T-helper 2 cell treated with Interferon-gamma antibody and Interleukin-4, amounts not matched to agents 100 ng/mL and 5 ng/mL, for 36 hours (primary cell): Measurements from ENCODE around the gene SDK1. TPM values are rescaled to one million over a fixed set of nuclear protein-coding genes. Genes with fewer than 3 reads are reported as not detected.

Experiments
- intact Hi-C: fragments of 100-400 bp; cut with micrococcal nuclease; formaldehyde crosslinking; loops from one replicate; pipeline ENCODE4 v1.15.1; 2023
- total RNA-seq: library from RNA; stranded (reverse); gene quantifications from 2 replicates; pipeline ENCODE4 v1.2.3, GENCODE V29; 2022

Gene SDK1
- total RNA-seq, 1 donor from 2014 or later: 0.09 TPM

- intact Hi-C loops: no loop called here
Observed at GRCh38 chr7:4009211-4010060, 708.4 kb downstream of the SDK1 start.

GRCh38 chr7:4010061-4010605 lies 709.1 kb downstream of the SDK1 start:
- intact Hi-C loops: no loop called here

DNA sequence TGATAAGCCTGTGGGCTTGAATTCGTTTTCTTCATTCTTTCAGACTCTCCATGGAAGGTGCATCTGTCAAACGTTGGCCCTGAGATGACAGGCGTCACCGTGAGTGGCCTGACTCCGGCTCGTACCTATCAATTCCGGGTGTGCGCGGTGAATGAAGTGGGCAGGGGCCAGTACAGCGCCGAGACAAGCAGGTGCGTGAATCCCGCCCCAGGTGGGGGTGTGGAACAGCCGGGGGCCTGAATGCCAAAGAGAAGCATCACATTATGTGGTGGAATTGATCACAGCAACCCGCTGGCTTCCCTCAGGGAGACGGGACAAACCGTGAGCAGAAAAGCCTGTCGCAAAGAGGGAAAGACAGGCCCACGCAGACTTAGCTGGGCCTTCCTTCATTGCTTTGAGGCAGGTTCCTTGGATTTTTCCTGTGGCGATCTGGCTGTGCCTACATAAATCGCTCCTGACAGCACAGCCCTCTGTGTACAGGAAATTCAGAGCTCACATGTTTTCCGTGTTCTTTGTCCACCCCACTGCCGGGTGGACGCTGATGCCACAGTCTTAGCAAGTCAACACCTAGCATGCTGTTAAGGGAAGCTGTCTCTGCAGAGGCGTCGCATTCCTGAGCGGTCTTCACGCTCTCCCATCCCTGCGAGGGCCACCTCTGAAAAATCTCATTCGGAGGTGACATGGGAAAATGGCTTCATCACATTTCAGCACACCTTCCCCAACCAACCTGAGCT lies 710.0 kb downstream of the SDK1 start:
- intact Hi-C loops: no loop called here

- intact Hi-C loops: no loop called here
Observed at GRCh38 chr7:4013793-4014192, 712.7 kb downstream of the SDK1 start.

GRCh38 chr7:4014346-4015050 lies 713.4 kb downstream of the SDK1 start:
- intact Hi-C loops: no loop called here

DNA sequence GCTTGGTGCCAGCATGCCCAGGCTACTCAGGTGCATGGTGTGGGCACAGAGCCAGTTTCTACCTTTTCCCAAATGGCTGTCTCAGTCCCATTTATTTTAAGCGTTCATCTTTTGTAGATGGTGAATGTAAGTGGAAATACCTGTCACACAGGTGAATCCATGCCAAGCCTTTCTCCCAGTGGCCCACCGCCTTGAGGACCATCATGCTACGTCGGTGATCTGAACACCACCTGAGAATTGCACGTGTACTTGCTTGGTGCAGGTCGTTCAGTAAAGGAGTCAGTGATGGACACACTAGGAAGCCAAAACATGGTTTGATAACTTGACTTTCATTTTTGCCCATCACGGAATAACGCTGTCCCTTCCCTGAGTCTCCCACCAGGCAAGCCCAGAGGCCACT lies 714.3 kb downstream of the SDK1 start:
- intact Hi-C loops: no loop called here

DNA sequence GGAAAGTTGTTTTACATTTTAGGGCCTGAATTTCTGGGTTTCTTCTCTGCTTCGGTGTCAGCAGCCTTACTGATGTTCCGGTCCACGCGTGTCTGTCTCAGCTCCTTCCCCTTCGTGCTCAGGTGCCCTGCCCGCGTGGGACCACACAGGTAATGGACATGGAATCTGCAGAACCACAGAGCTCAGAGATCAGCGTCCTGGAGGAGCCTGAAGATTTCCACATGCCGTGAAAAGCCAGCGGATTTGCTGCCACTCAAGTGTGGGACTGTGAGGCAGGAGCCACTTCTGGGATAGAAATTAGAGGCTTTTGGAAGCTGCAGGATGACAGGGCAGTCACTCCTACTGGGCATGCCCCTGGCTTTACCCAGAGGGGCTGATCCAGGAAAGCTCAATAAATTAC lies 714.9 kb downstream of the SDK1 start:
- intact Hi-C loops: no loop called here

- intact Hi-C loops: no loop called here
Observed at GRCh38 chr7:4017081-4017480, 716.0 kb downstream of the SDK1 start.

GRCh38 chr7:4017785-4018184 lies 716.7 kb downstream of the SDK1 start:
- intact Hi-C loops: no loop called here

DNA sequence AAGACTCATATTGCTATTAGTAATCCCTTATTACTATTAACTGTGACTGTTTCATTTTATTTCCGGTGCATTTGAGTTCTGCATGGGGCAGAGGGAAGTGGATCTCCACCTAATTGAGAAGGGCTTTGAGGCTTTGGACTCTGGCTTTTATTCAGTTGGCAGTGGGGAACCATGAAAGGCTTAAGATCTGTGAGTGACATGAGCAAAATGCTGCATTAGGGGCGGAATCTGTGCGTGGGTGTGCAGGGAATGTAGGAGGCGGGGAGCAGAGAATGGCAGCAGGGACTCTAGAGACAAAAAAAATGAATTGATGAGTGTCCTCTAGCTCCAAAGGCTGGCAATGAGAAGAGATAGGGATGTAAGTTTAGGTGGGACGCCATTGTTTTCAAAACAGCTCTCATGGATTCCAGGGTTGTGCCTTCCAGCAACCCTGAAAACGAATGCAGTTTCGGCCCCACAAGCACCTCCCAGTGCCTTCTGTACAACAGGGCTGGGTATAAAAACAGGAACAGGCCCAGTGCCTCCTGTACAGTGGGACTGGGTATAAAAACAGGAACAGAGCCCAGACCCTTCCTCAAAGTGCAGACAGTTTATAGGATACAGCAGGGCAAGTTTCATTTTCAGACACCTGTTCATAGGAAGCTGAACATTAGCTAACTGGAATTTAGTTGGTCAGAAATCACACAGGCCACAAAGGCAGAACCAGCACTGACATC lies 717.7 kb downstream of the SDK1 start:
- intact Hi-C loops: no loop called here

- intact Hi-C loops: no loop called here
Observed at GRCh38 chr7:4020086-4020485, 719.0 kb downstream of the SDK1 start.

- intact Hi-C loops: no loop called here
Observed at GRCh38 chr7:4021413-4021812, 720.4 kb downstream of the SDK1 start.

DNA sequence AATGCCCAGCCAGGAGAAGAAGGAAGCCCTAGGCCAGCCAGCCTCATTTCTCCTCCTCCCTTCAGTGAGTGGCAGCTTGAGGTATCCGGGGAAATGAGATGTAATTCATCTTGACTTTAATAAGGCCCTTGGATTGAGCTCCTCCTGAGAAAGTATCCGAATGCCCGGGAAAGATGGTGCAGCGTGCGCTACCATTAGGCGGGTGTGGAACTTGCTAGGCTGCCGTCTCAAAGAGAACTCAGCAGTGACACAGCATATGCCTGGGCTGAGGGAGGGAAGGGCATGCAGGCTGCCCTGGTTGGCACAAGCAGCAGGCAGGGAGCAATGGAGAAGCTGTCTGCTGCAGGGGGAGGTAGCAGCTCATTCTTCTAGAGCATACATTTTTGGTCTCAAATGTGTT lies 721.2 kb downstream of the SDK1 start:
- intact Hi-C loops: no loop called here

- intact Hi-C loops: no loop called here
Observed at GRCh38 chr7:4023502-4023901, 722.5 kb downstream of the SDK1 start.

DNA sequence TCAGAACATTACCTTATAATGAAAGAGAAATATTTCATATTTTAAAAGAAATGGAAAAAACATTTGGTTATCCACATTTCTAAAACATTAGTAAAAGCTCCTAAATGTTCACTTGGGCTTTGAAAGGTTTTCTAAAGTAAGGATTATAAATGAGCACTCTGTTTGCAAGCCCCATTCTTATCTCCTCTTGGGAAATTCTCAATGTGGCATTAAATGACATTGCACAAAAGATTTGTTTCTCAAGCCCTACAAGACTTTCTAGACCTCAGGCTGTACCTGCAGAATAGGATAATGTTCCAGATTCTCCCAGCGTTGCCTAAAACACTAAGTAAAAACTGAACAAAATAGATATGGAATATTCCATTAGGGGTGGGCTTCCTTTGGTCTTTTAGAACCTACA lies 723.1 kb downstream of the SDK1 start:
- intact Hi-C loops: no loop called here

DNA sequence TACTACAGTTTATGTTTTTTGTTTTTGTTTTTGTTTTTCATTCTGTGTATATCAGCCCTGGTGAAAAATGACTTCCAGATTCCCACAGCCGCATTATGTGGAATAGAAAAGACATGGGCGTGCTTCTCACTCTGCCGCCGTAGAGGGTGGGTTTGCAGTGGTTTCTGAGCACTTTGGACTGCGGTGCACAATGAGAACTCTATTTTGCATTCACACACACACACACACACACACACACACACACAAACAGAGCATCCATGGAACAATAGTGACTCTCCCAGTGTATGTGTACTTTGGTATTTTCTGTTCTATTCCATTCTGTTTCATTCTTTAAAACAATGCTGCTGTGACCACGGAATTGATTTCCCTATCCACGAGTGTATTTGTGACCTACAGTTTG lies 723.8 kb downstream of the SDK1 start:
- intact Hi-C loops: no loop called here

- intact Hi-C loops: no loop called here
Observed at GRCh38 chr7:4025210-4025609, 724.2 kb downstream of the SDK1 start.

- intact Hi-C loops: no loop called here
Observed at GRCh38 chr7:4025694-4026615, 724.9 kb downstream of the SDK1 start.

DNA sequence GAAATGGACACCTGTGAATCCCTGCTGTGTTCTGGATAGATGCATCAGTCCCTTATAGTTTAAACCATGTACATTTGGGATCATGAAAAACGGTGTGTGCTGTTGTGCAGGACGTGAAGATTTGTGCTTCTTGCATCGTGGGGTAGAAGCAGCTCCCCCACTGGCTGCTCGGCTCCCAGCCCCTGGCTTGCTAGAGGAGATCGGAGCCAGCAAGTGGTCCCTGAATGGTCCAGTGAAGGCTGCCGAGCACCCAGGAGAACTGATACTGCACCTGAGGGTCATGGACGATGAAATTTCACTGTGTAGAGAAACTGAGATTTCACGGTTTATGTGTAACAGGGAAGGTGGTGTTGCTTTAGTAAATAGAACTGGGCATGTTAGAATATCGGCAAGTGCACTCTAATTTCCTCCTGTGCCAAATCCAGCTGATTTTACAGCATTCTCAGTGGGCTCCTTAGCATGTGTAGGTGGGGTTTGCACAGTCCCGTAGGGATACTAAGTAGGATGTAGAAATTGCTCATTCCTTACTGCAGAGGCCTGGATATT lies 726.0 kb downstream of the SDK1 start:
- intact Hi-C loops: no loop called here

DNA sequence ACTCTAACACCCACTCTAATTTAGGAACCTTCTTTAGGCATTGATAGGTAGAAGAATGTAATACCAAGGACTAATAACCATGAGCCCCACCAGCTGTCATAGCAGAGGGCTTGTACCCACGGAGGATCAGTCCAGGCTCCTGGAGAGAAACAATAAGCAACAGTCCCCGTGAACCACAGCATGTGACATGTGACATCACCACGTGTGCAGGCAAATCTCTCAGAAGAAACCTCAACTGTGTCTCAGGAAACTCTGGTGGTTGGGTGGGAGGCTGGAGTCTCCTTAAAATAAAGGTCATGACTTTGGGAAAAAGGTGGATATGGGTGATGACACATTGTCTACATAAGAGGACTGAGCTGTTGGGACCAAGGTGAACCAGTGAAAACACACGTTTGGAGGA lies 727.2 kb downstream of the SDK1 start:
- intact Hi-C loops: no loop called here
